KMS-11 (cell line): Measurements from ENCODE around the gene MEGF11.
A peak's percentile ranks its signal among the peaks of the same experiment; 100 is the strongest.

ENCODE experiments used
- H2AFZ ChIP-seq: fragments of 200-600 bp; sonication (generic); 2 replicates; pipeline ENCODE4 v1.6.1; 2016; ENCODE audit warnings: antibody characterized with exemption, mixed run types, low read depth
- H3K27ac ChIP-seq: fragments of 200-600 bp; sonication (generic); 2 replicates; pipeline ENCODE4 v1.6.1; 2016; ENCODE audit warnings: mild to moderate bottlenecking, mixed run types
- H3K27me3 ChIP-seq: fragments of 200-600 bp; sonication (generic); 2 replicates; pipeline ENCODE4 v1.6.1; 2017; ENCODE audit warnings: mild to moderate bottlenecking, low read depth, mixed run types, moderate library complexity; ENCODE audit not compliant: insufficient read depth
- H3K36me3 ChIP-seq: fragments of 200-600 bp; sonication (generic); 2 replicates; pipeline ENCODE4 v1.6.1; 2017; ENCODE audit warnings: mild to moderate bottlenecking, mixed run types; ENCODE audit not compliant: insufficient read depth
- H3K4me1 ChIP-seq: fragments of 200-600 bp; sonication (generic); 2 replicates; pipeline ENCODE4 v1.6.1; 2016; ENCODE audit warnings: mild to moderate bottlenecking, low read depth, mixed run types; ENCODE audit not compliant: poor library complexity, severe bottlenecking
- H3K4me2 ChIP-seq: fragments of 200-600 bp; sonication (generic); 2 replicates; pipeline ENCODE4 v1.7.0; 2016; ENCODE audit warnings: mild to moderate bottlenecking, mixed run types
- H3K4me3 ChIP-seq: fragments of 200-600 bp; sonication (generic); IDR thresholded peaks from 2 replicates; pipeline ENCODE4 v1.6.1; 2017; ENCODE audit warnings: low read depth, low read length, mixed read lengths; ENCODE audit not compliant: insufficient read depth
- H3K79me2 ChIP-seq: fragments of 200-600 bp; sonication (generic); 2 replicates; pipeline ENCODE4 v1.6.1; 2016; ENCODE audit warnings: low read depth, mixed run types; ENCODE audit not compliant: insufficient read depth
- H3K9ac ChIP-seq: fragments of 200-600 bp; sonication (generic); 2 replicates; pipeline ENCODE4 v1.6.1; 2016; ENCODE audit warnings: mild to moderate bottlenecking, mixed run types
- H4K20me1 ChIP-seq: fragments of 200-600 bp; sonication (generic); 2 replicates; pipeline ENCODE4 v1.6.1; 2016; ENCODE audit warnings: mild to moderate bottlenecking, mixed run types; ENCODE audit not compliant: insufficient read depth
- TF ChIP-seq, protein P1 (sequence below): fragments of 200-600 bp; sonication (generic); conservative IDR thresholded peaks from 2 replicates; pipeline ENCODE4 v1.6.1; 2017; ENCODE audit warnings: low read depth, mild to moderate bottlenecking, antibody characterized with exemption, low read length, moderate library complexity, mixed read lengths

Gene MEGF11

DNA sequence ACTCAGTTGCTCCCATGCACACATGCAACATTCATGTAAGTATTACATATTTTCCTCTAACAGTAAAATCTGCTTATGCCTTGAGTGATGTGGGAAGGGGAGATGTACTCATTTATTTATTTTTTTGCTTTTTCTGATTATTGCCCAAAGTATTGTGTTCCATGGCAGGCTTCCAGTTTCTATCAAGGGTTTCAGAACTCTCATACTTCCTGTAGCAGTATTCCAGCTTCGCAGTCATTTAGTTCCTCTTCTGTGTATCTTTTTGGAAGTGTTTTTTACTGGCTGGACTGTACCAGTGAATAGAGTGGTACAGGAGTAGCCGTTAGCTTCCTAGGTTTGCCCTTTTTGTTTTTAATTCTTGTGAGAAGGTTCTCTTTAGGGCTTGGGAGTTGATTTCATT, 357.3 kb downstream of the MEGF11 start:
- Histone ChIP-seq H4K20me1 (no peaks in the 10 kb centered on the region), H3K4me3 (no peak overlapping the region), H3K4me2 (no peak overlapping the region), H3K9ac (no peak overlapping the region), H3K36me3 (no peaks in the 10 kb centered on the region), H3K27me3 (no peaks in the 10 kb centered on the region), H3K79me2 (no peaks in the 10 kb centered on the region), H2AFZ (no peak overlapping the region), H3K27ac (no peak overlapping the region), H3K4me1 (peaks cover 4% of the 10 kb centered on the region)
- TF ChIP-seq, protein P1, sequence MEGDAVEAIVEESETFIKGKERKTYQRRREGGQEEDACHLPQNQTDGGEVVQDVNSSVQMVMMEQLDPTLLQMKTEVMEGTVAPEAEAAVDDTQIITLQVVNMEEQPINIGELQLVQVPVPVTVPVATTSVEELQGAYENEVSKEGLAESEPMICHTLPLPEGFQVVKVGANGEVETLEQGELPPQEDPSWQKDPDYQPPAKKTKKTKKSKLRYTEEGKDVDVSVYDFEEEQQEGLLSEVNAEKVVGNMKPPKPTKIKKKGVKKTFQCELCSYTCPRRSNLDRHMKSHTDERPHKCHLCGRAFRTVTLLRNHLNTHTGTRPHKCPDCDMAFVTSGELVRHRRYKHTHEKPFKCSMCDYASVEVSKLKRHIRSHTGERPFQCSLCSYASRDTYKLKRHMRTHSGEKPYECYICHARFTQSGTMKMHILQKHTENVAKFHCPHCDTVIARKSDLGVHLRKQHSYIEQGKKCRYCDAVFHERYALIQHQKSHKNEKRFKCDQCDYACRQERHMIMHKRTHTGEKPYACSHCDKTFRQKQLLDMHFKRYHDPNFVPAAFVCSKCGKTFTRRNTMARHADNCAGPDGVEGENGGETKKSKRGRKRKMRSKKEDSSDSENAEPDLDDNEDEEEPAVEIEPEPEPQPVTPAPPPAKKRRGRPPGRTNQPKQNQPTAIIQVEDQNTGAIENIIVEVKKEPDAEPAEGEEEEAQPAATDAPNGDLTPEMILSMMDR: no peak

- Histone ChIP-seq H2AFZ (no peak overlapping the region), H3K9ac (no peak overlapping the region), H3K79me2 (no peaks in the 10 kb centered on the region), H4K20me1 (no peaks in the 10 kb centered on the region), H3K27ac (no peak overlapping the region), H3K27me3 (no peaks in the 10 kb centered on the region), H3K4me3 (no peak overlapping the region), H3K4me2 (no peak overlapping the region), H3K4me1 (peaks cover 18% of the 10 kb centered on the region), H3K36me3 (no peaks in the 10 kb centered on the region)
- TF ChIP-seq, protein P1: no peak
These were observed 360.5 kb downstream of the MEGF11 start for GRCh38 chr15:65893060-65893459.

DNA sequence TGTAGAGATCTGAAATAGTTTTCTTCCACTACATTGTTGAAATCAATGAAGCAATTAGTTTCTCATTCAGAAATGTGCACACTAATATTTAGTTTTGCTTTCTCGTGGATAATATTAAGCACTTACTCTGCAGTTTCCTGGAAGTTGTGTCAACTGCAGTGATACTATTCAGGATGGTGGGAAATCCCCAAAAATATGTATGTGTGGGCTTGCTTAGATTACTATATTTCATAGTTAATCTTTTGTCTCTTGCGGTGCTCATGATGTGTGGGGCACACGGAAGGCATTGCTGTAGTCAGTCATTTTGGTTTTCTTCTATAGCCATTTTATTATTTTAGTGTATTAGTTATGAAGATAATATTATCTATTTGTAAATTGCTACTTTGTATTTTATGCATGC, 364.6 kb downstream of the MEGF11 start:
- peak overlapping the region; percentile 45 for H3K4me2 ChIP-seq
- H2AFZ ChIP-seq: no peak overlapping the region
- H3K27ac ChIP-seq: no peak overlapping the region
- TF ChIP-seq, protein P1: no peak
- no peak overlapping the region for H3K9ac ChIP-seq
- H3K4me1 ChIP-seq: peaks cover 37% of the 10 kb centered on the region
- H3K27me3 ChIP-seq: no peaks in the 10 kb centered on the region
- H4K20me1 ChIP-seq: no peaks in the 10 kb centered on the region
- H3K36me3 ChIP-seq: no peaks in the 10 kb centered on the region; the same call in 1 of the 2 replicates
- H3K4me3 ChIP-seq: no peak overlapping the region
- no peaks in the 10 kb centered on the region for H3K79me2 ChIP-seq

GRCh38 chr15:65887565-65887964, 366.0 kb downstream of the MEGF11 start:
- H2AFZ ChIP-seq: no peak overlapping the region
- no peaks in the 10 kb centered on the region for H4K20me1 ChIP-seq
- no peak overlapping the region for H3K4me3 ChIP-seq
- peak overlapping the region; percentile 34; the same call in 1 of the 2 replicates for H3K27ac ChIP-seq
- H3K27me3 ChIP-seq: no peaks in the 10 kb centered on the region
- TF ChIP-seq, protein P1: no peak
- H3K79me2 ChIP-seq: no peaks in the 10 kb centered on the region; the same call in 1 of the 2 replicates
- peaks cover 50% of the 10 kb centered on the region for H3K4me1 ChIP-seq
- H3K9ac ChIP-seq: no peak overlapping the region
- no peaks in the 10 kb centered on the region; the same call in 1 of the 2 replicates for H3K36me3 ChIP-seq
- H3K4me2 ChIP-seq: peak overlapping the region; percentile 18
